H9 (cell line): Measurements from ENCODE around the gene SEMA5A. TPM values are rescaled to one million over a fixed set of nuclear protein-coding genes. Genes with fewer than 3 reads are reported as not detected.

ENCODE experiments used
- DNase-seq: peaks from one replicate; pipeline ENCODE4 v3.0.0-alpha.2; 2017
- H2AFZ ChIP-seq: one replicate; pipeline ENCODE4 v1.6.1; 2013; ENCODE audit warnings: mild to moderate bottlenecking, low read length, control low read depth, moderate library complexity
- H2AK5ac ChIP-seq: 2 replicates; pipeline ENCODE4 v1.6.1; 2013; ENCODE audit warnings: low read length, control low read depth, mixed read lengths; ENCODE audit not compliant: insufficient read length
- H2BK120ac ChIP-seq: one replicate; pipeline ENCODE4 v1.6.1; 2013; ENCODE audit warnings: low read depth, mild to moderate bottlenecking, low read length, control low read depth, inconsistent platforms; ENCODE audit not compliant: poor library complexity, severe bottlenecking
- H2BK12ac ChIP-seq: 2 replicates; pipeline ENCODE4 v1.6.1; 2013; ENCODE audit warnings: low read length, control low read depth, mixed read lengths, low read depth; ENCODE audit not compliant: insufficient read length
- H2BK15ac ChIP-seq: 2 replicates; pipeline ENCODE4 v1.6.1; 2013; ENCODE audit warnings: low read depth, low read length, control low read depth
- H2BK20ac ChIP-seq: one replicate; pipeline ENCODE4 v1.6.1; 2013; ENCODE audit warnings: low read depth, mild to moderate bottlenecking, low read length, control low read depth, inconsistent platforms; ENCODE audit not compliant: poor library complexity, severe bottlenecking
- H2BK5ac ChIP-seq: 2 replicates; pipeline ENCODE4 v1.6.1; 2013; ENCODE audit warnings: low read length, control low read depth, mixed read lengths; ENCODE audit not compliant: insufficient read length
- H3K14ac ChIP-seq: 2 replicates; pipeline ENCODE4 v1.6.1; 2013; ENCODE audit warnings: low read length, control low read depth; ENCODE audit not compliant: insufficient read depth
- H3K18ac ChIP-seq: 2 replicates; pipeline ENCODE4 v1.6.1; 2013; ENCODE audit warnings: low read depth, mild to moderate bottlenecking, mixed read lengths, low read length, control low read depth; ENCODE audit not compliant: insufficient read length
- H3K23ac ChIP-seq: 2 replicates; pipeline ENCODE4 v1.6.1; 2013; ENCODE audit warnings: low read length, control low read depth, mixed read lengths, low read depth; ENCODE audit not compliant: insufficient read length
- H3K23me2 ChIP-seq: 2 replicates; pipeline ENCODE4 v1.6.1; 2013; ENCODE audit warnings: low read depth, mild to moderate bottlenecking, mixed read lengths, low read length, control low read depth; ENCODE audit not compliant: insufficient read length, poor library complexity, severe bottlenecking
- H3K27ac ChIP-seq: 2 replicates; pipeline ENCODE4 v1.5.1; 2013; ENCODE audit warnings: low read length, control low read depth, mixed read lengths, low read depth; ENCODE audit not compliant: insufficient read length
- H3K27me3 ChIP-seq: 2 replicates; pipeline ENCODE4 v1.6.1; 2013; ENCODE audit warnings: low read length, control low read depth, inconsistent platforms; ENCODE audit not compliant: insufficient read depth
- H3K4ac ChIP-seq: 2 replicates; pipeline ENCODE4 v1.6.1; 2013; ENCODE audit warnings: low read depth, mild to moderate bottlenecking, control low read depth, inconsistent platforms, low read length, moderate library complexity
- H3K4me1 ChIP-seq: 2 replicates; pipeline ENCODE4 v1.6.1; 2013; ENCODE audit warnings: low read length, control low read depth, inconsistent platforms; ENCODE audit not compliant: insufficient read depth
- H3K4me2 ChIP-seq: 2 replicates; pipeline ENCODE4 v1.6.1; 2013; ENCODE audit warnings: low read length, control low read depth, mixed read lengths; ENCODE audit not compliant: insufficient read length, insufficient read depth
- H3K56ac ChIP-seq: 2 replicates; pipeline ENCODE4 v1.6.1; 2013; ENCODE audit warnings: low read depth, mild to moderate bottlenecking, mixed read lengths, low read length, control low read depth; ENCODE audit not compliant: insufficient read length
- H3K79me1 ChIP-seq: 2 replicates; pipeline ENCODE4 v1.6.1; 2013; ENCODE audit warnings: low read depth, mild to moderate bottlenecking, moderate library complexity, low read length, control low read depth, inconsistent platforms; ENCODE audit not compliant: insufficient read depth, poor library complexity, severe bottlenecking
- H3K79me2 ChIP-seq: 2 replicates; pipeline ENCODE4 v1.6.1; 2013; ENCODE audit warnings: low read length, control low read depth, inconsistent platforms; ENCODE audit not compliant: insufficient read depth
- H3K9ac ChIP-seq: 2 replicates; pipeline ENCODE4 v1.6.1; 2013; ENCODE audit warnings: low read length, control low read depth, mixed read lengths; ENCODE audit not compliant: insufficient read length; ENCODE audit errors: extremely low read depth
- H3K9me3 ChIP-seq: one replicate; pipeline ENCODE4 v1.6.1; 2013; ENCODE audit warnings: low read depth, low read length, inconsistent platforms; ENCODE audit not compliant: control insufficient read depth
- H3T11ph ChIP-seq: one replicate; pipeline ENCODE4 v1.6.1; 2013; ENCODE audit warnings: mild to moderate bottlenecking, low read length, control low read depth, inconsistent platforms
- H4K20me1 ChIP-seq: one replicate; pipeline ENCODE4 v1.6.1; 2013; ENCODE audit not compliant: control insufficient read depth, insufficient read length, insufficient read depth
- H4K5ac ChIP-seq: 2 replicates; pipeline ENCODE4 v1.6.1; 2013; ENCODE audit warnings: low read depth, mild to moderate bottlenecking, mixed read lengths, low read length, control low read depth; ENCODE audit not compliant: insufficient read length
- H4K8ac ChIP-seq: replicated peaks from 2 replicates; pipeline ENCODE4 v1.6.1; 2013; ENCODE audit warnings: low read length, control low read depth, mixed read lengths, low read depth; ENCODE audit not compliant: insufficient read length
- H4K91ac ChIP-seq: 2 replicates; pipeline ENCODE4 v1.6.1; 2013; ENCODE audit warnings: low read depth, mild to moderate bottlenecking, moderate library complexity, mixed read lengths, low read length, control low read depth; ENCODE audit not compliant: insufficient read length
- H3K27ac Mint-ChIP-seq, 3 experiments: 2 replicates in 2 of 3; 3 replicates in 1 of 3; pipeline ENCODE4 v1.8.0; 2020 to 2021; ENCODE audit warnings: mixed read lengths in 3 of 3, mild to moderate bottlenecking in 1 of 3, moderate library complexity in 1 of 3
- H3K27me3 Mint-ChIP-seq: 2 replicates; pipeline ENCODE4 v1.8.0; 2021; ENCODE audit warnings: low read depth, mild to moderate bottlenecking, moderate library complexity, mixed read lengths
- H3K36me3 Mint-ChIP-seq, 3 experiments: 2 replicates in 2 of 3; 3 replicates in 1 of 3; pipeline ENCODE4 v1.8.0; 2020 to 2021; ENCODE audit warnings: low read depth in 3 of 3, mixed read lengths in 3 of 3; ENCODE audit not compliant: insufficient read depth in 1 of 3
- H3K4me1 Mint-ChIP-seq, 2 experiments: 2 replicates each; pipeline ENCODE4 v1.8.0; 2020; ENCODE audit warnings: mixed read lengths in 2 of 2
- H3K4me3 Mint-ChIP-seq, 2 experiments: 2 replicates in 1 of 2; 3 replicates in 1 of 2; pipeline ENCODE4 v1.8.0; 2020 to 2021; ENCODE audit warnings: mild to moderate bottlenecking in 2 of 2, mixed read lengths in 2 of 2, moderate library complexity in 1 of 2
- H3K9me3 Mint-ChIP-seq, 2 experiments: 2 replicates in 1 of 2; 3 replicates in 1 of 2; pipeline ENCODE4 v1.8.0; 2020; ENCODE audit warnings: mild to moderate bottlenecking in 2 of 2, mixed read lengths in 2 of 2, moderate library complexity in 1 of 2
- CTCF ChIP-seq: fragments of 200-600 bp; sonication (generic); conservative IDR thresholded peaks from 3 replicates; pipeline ENCODE4 v1.8.0; 2021; ENCODE audit warnings: antibody characterized with exemption, mild to moderate bottlenecking
- WGBS: extraction: QIAGEN DNeasy Blood & Tissue Kit; methylation state at CpG from one replicate; pipeline ENCODE4 v1.1.7; 2013; ENCODE audit warnings: missing lambda C conversion rate, low lambda C conversion rate, mixed read lengths; ENCODE audit not compliant: insufficient read length; ENCODE audit errors: extremely low coverage; 5-methylcytosine and 5-hydroxymethylcytosine counted together
- total RNA-seq: library from RNA; stranded (reverse); gene quantifications from 2 replicates; pipeline ENCODE4 v1.2.1, GENCODE V29; 2021

SEMA5A gene
- total RNA-seq, 1 experiment from 2014 or later = 4.3 TPM

DNA sequence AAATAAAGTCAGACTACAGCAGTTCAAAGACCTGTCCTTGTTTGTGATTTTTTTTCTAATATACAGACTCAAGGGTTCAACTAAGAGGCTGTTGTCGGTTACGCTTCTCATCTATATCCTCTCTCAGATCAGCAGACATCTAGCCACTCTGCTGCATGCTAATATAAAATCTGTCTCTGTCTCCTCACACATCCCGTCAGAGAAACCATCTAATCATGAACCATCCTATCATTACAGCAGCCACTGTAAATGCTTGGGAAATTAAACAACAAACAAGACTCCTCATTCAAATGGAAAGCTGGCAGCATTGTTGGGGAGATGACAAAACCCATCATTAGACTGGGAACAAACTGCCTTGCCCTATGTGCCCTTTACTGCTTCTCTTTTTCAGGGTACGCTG is 94.8 kb downstream of the SEMA5A start:
- Histone ChIP-seq H3K4me1 (peaks cover 3% of the 10 kb centered on the region; the same call in 1 of the 2 replicates), H3K9me3 (no peaks in the 10 kb centered on the region), H3K14ac (no peak overlapping the region), H3K9ac (no peak overlapping the region), H3K79me2 (no peaks in the 10 kb centered on the region), H3K4me2 (no peak overlapping the region), H3K27ac (no peak overlapping the region), H2BK12ac (no peak overlapping the region), H2BK20ac (no peak overlapping the region), H4K20me1 (no peaks in the 10 kb centered on the region), H3K27me3 (no peaks in the 10 kb centered on the region), H3K79me1 (no peaks in the 10 kb centered on the region), H3K18ac (no peak overlapping the region), H3K4ac (no peak overlapping the region), H2BK15ac (no peak overlapping the region), H2BK120ac (no peak overlapping the region), H3K23me2 (no peaks in the 10 kb centered on the region), H2AFZ (no peak overlapping the region), H2BK5ac (no peak overlapping the region), H3K23ac (no peak overlapping the region), H4K91ac (no peak overlapping the region), H4K5ac (no peak overlapping the region), H4K8ac (no peak overlapping the region), H2AK5ac (no peak overlapping the region), H3T11ph (no peak overlapping the region), H3K56ac (no peak overlapping the region)
- Mint-ChIP-seq H3K9me3 (peaks cover 0 to 2% of the 10 kb centered on the region in 2 experiments; a peak in 4 of 5 replicates), H3K4me1 (peaks cover 19 to 22% of the 10 kb centered on the region in 2 experiments), H3K36me3 (peaks cover 0 to 8% (median 2%) of the 10 kb centered on the region in 3 experiments; a peak in 3 of 7 replicates), H3K27ac (0 out of 7 replicates have a peak overlapping the region, but pooled peaks of 1 of the 3 experiments have one; percentile 3), H3K27me3 (no peaks in the 10 kb centered on the region), H3K4me3 (no peak overlapping the region)
- TF ChIP-seq CTCF = no peak
- no peak for DNase-seq
- WGBS = no CpG with 5 or more reads among the region's 4 CpGs
